K562 (cell line): ENCODE measurements around the gene SLC30A7.

Experiments
- ARID1B ChIP-seq: fragments of 450-650 bp; IDR thresholded peaks from 2 replicates; pipeline ENCODE4 v1.6.1; 2016; ENCODE audit warnings: antibody characterized with exemption, mild to moderate bottlenecking, inconsistent platforms
- CC2D1A ChIP-seq: fragments of 450-650 bp; IDR thresholded peaks from 2 replicates; pipeline ENCODE4 v1.6.1; 2017; ENCODE audit warnings: mild to moderate bottlenecking
- CEBPB ChIP-seq: fragments of 450-650 bp; IDR thresholded peaks from 2 replicates; pipeline ENCODE4 v1.6.1; 2016; ENCODE audit warnings: missing genetic modification characterization, missing compliant biosample characterization
- GABPB2 ChIP-seq: fragments of 250-450 bp; sonication (Bioruptor Pico); conservative IDR thresholded peaks from 2 replicates; pipeline ENCODE4 v1.5.1; 2021; ENCODE audit warnings: mild to moderate bottlenecking
- HDAC3 ChIP-seq: fragments of 450-650 bp; IDR thresholded peaks from 2 replicates; pipeline ENCODE4 v1.6.1; 2018; ENCODE audit warnings: borderline replicate concordance, mild to moderate bottlenecking, moderate library complexity; ENCODE audit not compliant: partially characterized antibody
- NFYB ChIP-seq: IDR thresholded peaks from 2 replicates; pipeline ENCODE4 v1.6.1; 2011; ENCODE audit warnings: mild to moderate bottlenecking, moderate library complexity; ENCODE audit not compliant: insufficient read length; ENCODE audit errors: extremely low read depth
- POLR2A ChIP-seq: fragments of 450-650 bp; conservative IDR thresholded peaks from 2 replicates; pipeline ENCODE4 v1.6.1; 2016
- RAD21 ChIP-seq, 2 experiments: fragments of 250-450 bp in 1 of 2; fragments of 450-650 bp in 1 of 2; sonication (Bioruptor Pico) in 1 of 2; formaldehyde crosslinking in 1 of 2; IDR thresholded peaks in 1 of 2; conservative IDR thresholded peaks in 1 of 2; 2 replicates each; pipeline versions ENCODE4 v1.4.0 to v1.8.0; 2020 to 2022; ENCODE audit warnings: mild to moderate bottlenecking in 2 of 2, moderate library complexity in 1 of 2

DNA sequence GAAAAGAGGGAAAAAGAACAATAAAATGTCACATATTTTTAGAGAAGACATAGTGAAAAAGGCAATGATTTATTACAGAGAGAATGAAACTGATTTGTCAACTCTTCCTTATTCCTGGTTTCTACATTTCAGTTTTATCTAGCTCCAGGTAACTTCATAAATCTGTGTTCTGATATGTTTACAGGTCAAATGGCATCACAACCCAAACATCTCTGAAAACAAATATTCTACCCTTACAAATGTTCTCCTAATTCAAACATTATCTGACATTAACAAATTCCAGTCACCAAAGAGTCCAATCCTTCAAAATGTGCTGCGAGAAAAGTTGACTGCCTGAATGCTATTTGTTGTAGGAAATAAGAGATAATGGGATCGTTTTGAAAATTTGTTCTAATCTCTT lies 21.5 kb upstream of the SLC30A7 start:
- TF ChIP-seq CC2D1A (no peak), HDAC3 (no peak), RAD21 (CRISPR knock-in tag; conservative IDR thresholded peaks at IDR 0.05 in 1 of 2, IDR thresholded peaks at IDR 0.05 in 1 of 2) (no peak), CEBPB (no peak), POLR2A (no peak), ARID1B (no peak), NFYB (no peak), GABPB2 (CRISPR knock-in tag) (no peak)
